H9 (cell line): ENCODE measurements around the gene GRK4. TPM values are rescaled to one million over a fixed set of nuclear protein-coding genes. Genes with fewer than 3 reads are reported as not detected.

Source experiments
- DNase-seq: peaks from one replicate; pipeline ENCODE4 v3.0.0-alpha.2; 2017
- H2AFZ ChIP-seq: one replicate; pipeline ENCODE4 v1.6.1; 2013; ENCODE audit warnings: mild to moderate bottlenecking, low read length, control low read depth, moderate library complexity
- H2AK5ac ChIP-seq: 2 replicates; pipeline ENCODE4 v1.6.1; 2013; ENCODE audit warnings: low read length, control low read depth, mixed read lengths; ENCODE audit not compliant: insufficient read length
- H2BK120ac ChIP-seq: one replicate; pipeline ENCODE4 v1.6.1; 2013; ENCODE audit warnings: low read depth, mild to moderate bottlenecking, low read length, control low read depth, inconsistent platforms; ENCODE audit not compliant: poor library complexity, severe bottlenecking
- H2BK12ac ChIP-seq: 2 replicates; pipeline ENCODE4 v1.6.1; 2013; ENCODE audit warnings: low read length, control low read depth, mixed read lengths, low read depth; ENCODE audit not compliant: insufficient read length
- H2BK15ac ChIP-seq: 2 replicates; pipeline ENCODE4 v1.6.1; 2013; ENCODE audit warnings: low read depth, low read length, control low read depth
- H2BK20ac ChIP-seq: one replicate; pipeline ENCODE4 v1.6.1; 2013; ENCODE audit warnings: low read depth, mild to moderate bottlenecking, low read length, control low read depth, inconsistent platforms; ENCODE audit not compliant: poor library complexity, severe bottlenecking
- H2BK5ac ChIP-seq: 2 replicates; pipeline ENCODE4 v1.6.1; 2013; ENCODE audit warnings: low read length, control low read depth, mixed read lengths; ENCODE audit not compliant: insufficient read length
- H3K14ac ChIP-seq: 2 replicates; pipeline ENCODE4 v1.6.1; 2013; ENCODE audit warnings: low read length, control low read depth; ENCODE audit not compliant: insufficient read depth
- H3K18ac ChIP-seq: 2 replicates; pipeline ENCODE4 v1.6.1; 2013; ENCODE audit warnings: low read depth, mild to moderate bottlenecking, mixed read lengths, low read length, control low read depth; ENCODE audit not compliant: insufficient read length
- H3K23ac ChIP-seq: 2 replicates; pipeline ENCODE4 v1.6.1; 2013; ENCODE audit warnings: low read length, control low read depth, mixed read lengths, low read depth; ENCODE audit not compliant: insufficient read length
- H3K23me2 ChIP-seq: 2 replicates; pipeline ENCODE4 v1.6.1; 2013; ENCODE audit warnings: low read depth, mild to moderate bottlenecking, mixed read lengths, low read length, control low read depth; ENCODE audit not compliant: insufficient read length, poor library complexity, severe bottlenecking
- H3K27ac ChIP-seq: 2 replicates; pipeline ENCODE4 v1.5.1; 2013; ENCODE audit warnings: low read length, control low read depth, mixed read lengths, low read depth; ENCODE audit not compliant: insufficient read length
- H3K27me3 ChIP-seq: 2 replicates; pipeline ENCODE4 v1.6.1; 2013; ENCODE audit warnings: low read length, control low read depth, inconsistent platforms; ENCODE audit not compliant: insufficient read depth
- H3K4ac ChIP-seq: 2 replicates; pipeline ENCODE4 v1.6.1; 2013; ENCODE audit warnings: low read depth, mild to moderate bottlenecking, control low read depth, inconsistent platforms, low read length, moderate library complexity
- H3K4me1 ChIP-seq: 2 replicates; pipeline ENCODE4 v1.6.1; 2013; ENCODE audit warnings: low read length, control low read depth, inconsistent platforms; ENCODE audit not compliant: insufficient read depth
- H3K4me2 ChIP-seq: 2 replicates; pipeline ENCODE4 v1.6.1; 2013; ENCODE audit warnings: low read length, control low read depth, mixed read lengths; ENCODE audit not compliant: insufficient read length, insufficient read depth
- H3K56ac ChIP-seq: 2 replicates; pipeline ENCODE4 v1.6.1; 2013; ENCODE audit warnings: low read depth, mild to moderate bottlenecking, mixed read lengths, low read length, control low read depth; ENCODE audit not compliant: insufficient read length
- H3K79me1 ChIP-seq: 2 replicates; pipeline ENCODE4 v1.6.1; 2013; ENCODE audit warnings: low read depth, mild to moderate bottlenecking, moderate library complexity, low read length, control low read depth, inconsistent platforms; ENCODE audit not compliant: insufficient read depth, poor library complexity, severe bottlenecking
- H3K79me2 ChIP-seq: 2 replicates; pipeline ENCODE4 v1.6.1; 2013; ENCODE audit warnings: low read length, control low read depth, inconsistent platforms; ENCODE audit not compliant: insufficient read depth
- H3K9ac ChIP-seq: 2 replicates; pipeline ENCODE4 v1.6.1; 2013; ENCODE audit warnings: low read length, control low read depth, mixed read lengths; ENCODE audit not compliant: insufficient read length; ENCODE audit errors: extremely low read depth
- H3K9me3 ChIP-seq: one replicate; pipeline ENCODE4 v1.6.1; 2013; ENCODE audit warnings: low read depth, low read length, inconsistent platforms; ENCODE audit not compliant: control insufficient read depth
- H3T11ph ChIP-seq: one replicate; pipeline ENCODE4 v1.6.1; 2013; ENCODE audit warnings: mild to moderate bottlenecking, low read length, control low read depth, inconsistent platforms
- H4K20me1 ChIP-seq: one replicate; pipeline ENCODE4 v1.6.1; 2013; ENCODE audit not compliant: control insufficient read depth, insufficient read length, insufficient read depth
- H4K5ac ChIP-seq: 2 replicates; pipeline ENCODE4 v1.6.1; 2013; ENCODE audit warnings: low read depth, mild to moderate bottlenecking, mixed read lengths, low read length, control low read depth; ENCODE audit not compliant: insufficient read length
- H4K8ac ChIP-seq: replicated peaks from 2 replicates; pipeline ENCODE4 v1.6.1; 2013; ENCODE audit warnings: low read length, control low read depth, mixed read lengths, low read depth; ENCODE audit not compliant: insufficient read length
- H4K91ac ChIP-seq: 2 replicates; pipeline ENCODE4 v1.6.1; 2013; ENCODE audit warnings: low read depth, mild to moderate bottlenecking, moderate library complexity, mixed read lengths, low read length, control low read depth; ENCODE audit not compliant: insufficient read length
- H3K27ac Mint-ChIP-seq, 3 experiments: 2 replicates in 2 of 3; 3 replicates in 1 of 3; pipeline ENCODE4 v1.8.0; 2020 to 2021; ENCODE audit warnings: mixed read lengths in 3 of 3, mild to moderate bottlenecking in 1 of 3, moderate library complexity in 1 of 3
- H3K27me3 Mint-ChIP-seq: 2 replicates; pipeline ENCODE4 v1.8.0; 2021; ENCODE audit warnings: low read depth, mild to moderate bottlenecking, moderate library complexity, mixed read lengths
- H3K36me3 Mint-ChIP-seq, 3 experiments: 2 replicates in 2 of 3; 3 replicates in 1 of 3; pipeline ENCODE4 v1.8.0; 2020 to 2021; ENCODE audit warnings: low read depth in 3 of 3, mixed read lengths in 3 of 3; ENCODE audit not compliant: insufficient read depth in 1 of 3
- H3K4me1 Mint-ChIP-seq, 2 experiments: 2 replicates each; pipeline ENCODE4 v1.8.0; 2020; ENCODE audit warnings: mixed read lengths in 2 of 2
- H3K4me3 Mint-ChIP-seq, 2 experiments: 2 replicates in 1 of 2; 3 replicates in 1 of 2; pipeline ENCODE4 v1.8.0; 2020 to 2021; ENCODE audit warnings: mild to moderate bottlenecking in 2 of 2, mixed read lengths in 2 of 2, moderate library complexity in 1 of 2
- H3K9me3 Mint-ChIP-seq, 2 experiments: 2 replicates in 1 of 2; 3 replicates in 1 of 2; pipeline ENCODE4 v1.8.0; 2020; ENCODE audit warnings: mild to moderate bottlenecking in 2 of 2, mixed read lengths in 2 of 2, moderate library complexity in 1 of 2
- WGBS: extraction: QIAGEN DNeasy Blood & Tissue Kit; methylation state at CpG from one replicate; pipeline ENCODE4 v1.1.7; 2013; ENCODE audit warnings: missing lambda C conversion rate, low lambda C conversion rate, mixed read lengths; ENCODE audit not compliant: insufficient read length; ENCODE audit errors: extremely low coverage; 5-methylcytosine and 5-hydroxymethylcytosine counted together
- total RNA-seq: library from RNA; stranded (reverse); gene quantifications from 2 replicates; pipeline ENCODE4 v1.2.1, GENCODE V29; 2021
- TF ChIP-seq, protein P1 (sequence below): fragments of 200-600 bp; sonication (generic); conservative IDR thresholded peaks from 3 replicates; pipeline ENCODE4 v1.8.0; 2021; ENCODE audit warnings: antibody characterized with exemption, mild to moderate bottlenecking

Gene GRK4
- total RNA-seq, 1 experiment from 2014 or later, result 4.8 TPM

DNA sequence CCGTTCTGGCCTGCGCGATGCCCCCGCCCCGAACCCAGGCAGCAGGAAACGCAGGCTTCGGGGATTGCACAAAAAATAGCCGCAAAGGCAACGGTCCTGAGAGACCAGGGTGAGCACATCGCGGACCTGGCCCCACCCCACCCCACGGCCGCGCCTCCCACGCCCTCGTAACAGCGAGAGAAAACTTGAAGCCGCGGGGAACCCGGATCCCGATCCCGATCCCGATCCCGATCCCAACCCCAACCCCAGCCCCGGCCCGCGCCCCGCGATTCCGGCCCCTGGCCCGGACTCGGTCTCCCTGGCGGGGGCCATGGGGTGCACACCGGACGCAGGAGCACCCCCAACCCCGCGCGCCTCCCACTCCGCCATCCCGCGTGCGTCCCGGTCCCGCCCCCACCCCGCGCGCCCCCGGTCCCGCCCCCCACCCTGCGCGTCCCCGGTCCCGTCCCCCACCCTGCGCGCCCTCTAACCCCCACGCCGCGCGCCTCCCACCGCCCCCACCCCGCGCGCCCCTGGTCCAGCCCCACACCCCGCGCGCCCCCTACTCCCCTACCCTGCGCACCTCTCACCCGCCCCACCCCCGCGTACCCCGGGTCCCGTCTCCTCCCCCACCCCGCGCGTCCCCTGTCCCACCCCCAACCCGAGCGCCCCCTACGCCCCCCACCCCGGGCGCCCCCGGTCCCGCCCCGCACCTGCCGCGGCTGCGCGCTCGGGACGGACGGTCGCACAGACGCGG, 29.1 kb upstream of the GRK4 start:
- Histone ChIP-seq H3K79me1 (no peaks in the 10 kb centered on the region), H3K9ac (no peak overlapping the region), H4K20me1 (no peaks in the 10 kb centered on the region), H3K79me2 (no peaks in the 10 kb centered on the region; the same call in 1 of the 2 replicates), H3K4me1 (no peaks in the 10 kb centered on the region), H3K4ac (no peak overlapping the region), H2BK5ac (no peak overlapping the region), H4K8ac (no peak overlapping the region), H2BK20ac (no peak overlapping the region), H2BK120ac (no peak overlapping the region), H3K27ac (no peak overlapping the region), H3K18ac (no peak overlapping the region), H3K23me2 (peaks cover 10% of the 10 kb centered on the region), H3K9me3 (no peaks in the 10 kb centered on the region), H3T11ph (no peak overlapping the region), H3K56ac (no peak overlapping the region), H2AFZ (no peak overlapping the region), H2BK15ac (no peak overlapping the region), H2BK12ac (no peak overlapping the region), H2AK5ac (no peak overlapping the region), H4K5ac (no peak overlapping the region), H3K14ac (no peak overlapping the region), H3K4me2 (peak overlapping the region; percentile 35), H4K91ac (no peak overlapping the region), H3K23ac (no peak overlapping the region), H3K27me3 (no peaks in the 10 kb centered on the region)
- Mint-ChIP-seq H3K27me3 (no peaks in the 10 kb centered on the region; the same call in 1 of the 2 replicates), H3K9me3 (no peaks in the 10 kb centered on the region), H3K4me3 (peak overlapping the region; percentile 81 to 89), H3K4me1 (peaks cover 28 to 30% of the 10 kb centered on the region in 2 experiments), H3K27ac (no peak overlapping the region), H3K36me3 (peaks cover 20 to 61% (median 46%) of the 10 kb centered on the region in 3 experiments; a peak in 6 of 7 replicates)
- no CpG with 5 or more reads among the region's 93 CpGs for WGBS
- TF ChIP-seq, protein P1, sequence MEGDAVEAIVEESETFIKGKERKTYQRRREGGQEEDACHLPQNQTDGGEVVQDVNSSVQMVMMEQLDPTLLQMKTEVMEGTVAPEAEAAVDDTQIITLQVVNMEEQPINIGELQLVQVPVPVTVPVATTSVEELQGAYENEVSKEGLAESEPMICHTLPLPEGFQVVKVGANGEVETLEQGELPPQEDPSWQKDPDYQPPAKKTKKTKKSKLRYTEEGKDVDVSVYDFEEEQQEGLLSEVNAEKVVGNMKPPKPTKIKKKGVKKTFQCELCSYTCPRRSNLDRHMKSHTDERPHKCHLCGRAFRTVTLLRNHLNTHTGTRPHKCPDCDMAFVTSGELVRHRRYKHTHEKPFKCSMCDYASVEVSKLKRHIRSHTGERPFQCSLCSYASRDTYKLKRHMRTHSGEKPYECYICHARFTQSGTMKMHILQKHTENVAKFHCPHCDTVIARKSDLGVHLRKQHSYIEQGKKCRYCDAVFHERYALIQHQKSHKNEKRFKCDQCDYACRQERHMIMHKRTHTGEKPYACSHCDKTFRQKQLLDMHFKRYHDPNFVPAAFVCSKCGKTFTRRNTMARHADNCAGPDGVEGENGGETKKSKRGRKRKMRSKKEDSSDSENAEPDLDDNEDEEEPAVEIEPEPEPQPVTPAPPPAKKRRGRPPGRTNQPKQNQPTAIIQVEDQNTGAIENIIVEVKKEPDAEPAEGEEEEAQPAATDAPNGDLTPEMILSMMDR, result no peak
- DNase-seq, result no peak
